Measurements from ENCODE around the gene ZDHHC14. TPM values are rescaled to one million over a fixed set of nuclear protein-coding genes. Genes with fewer than 3 reads are reported as not detected.

Gene ZDHHC14
- total RNA-seq, 2 donors from 2014 or later: 13.0 to 19.1 TPM

DNA sequence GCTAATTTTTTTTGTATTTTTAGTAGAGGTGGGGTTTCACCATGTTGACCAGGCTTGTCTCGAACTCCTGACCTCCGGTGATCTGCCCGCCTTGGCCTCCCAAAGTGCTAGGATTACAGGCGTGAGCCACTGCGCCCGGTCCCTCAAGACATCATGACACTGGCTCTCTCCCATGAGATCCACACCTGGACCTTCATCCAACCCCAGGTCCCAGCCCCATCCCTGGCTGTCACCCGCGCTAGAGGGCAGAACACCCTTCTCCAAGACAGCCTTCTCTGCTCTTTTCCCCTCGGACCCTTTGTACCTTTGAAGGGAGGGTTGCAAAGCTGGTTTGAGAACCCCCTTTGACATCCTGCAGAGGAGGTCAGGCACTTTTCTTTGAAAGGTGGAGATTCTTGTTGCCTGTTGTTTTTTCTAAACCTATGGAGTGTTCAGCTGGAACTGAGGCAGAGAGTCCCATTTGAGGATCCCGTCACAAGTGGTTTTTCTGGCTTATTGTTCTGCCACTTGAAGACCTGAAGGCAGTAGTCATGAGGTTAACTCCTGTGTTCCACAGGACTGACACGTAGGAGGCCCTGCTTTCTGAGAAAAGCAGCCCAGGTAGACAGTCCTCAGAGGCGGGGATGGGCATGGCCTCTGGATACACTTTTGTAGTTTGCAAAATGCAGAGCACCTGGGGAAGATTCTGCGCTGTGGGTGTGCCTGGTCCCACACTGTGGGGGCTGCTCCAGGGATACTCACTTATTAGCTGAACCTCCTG lies 270.9 kb downstream of the ZDHHC14 start:
- Histone ChIP-seq H3K27ac (no peak overlapping the region), H3K4me3 (no peak overlapping the region), H3K36me3 (peaks cover 6% of the 10 kb centered on the region), H3K4me1 (peaks cover 0 to 8% of the 10 kb centered on the region in 2 donors), H3K27me3 (no peaks in the 10 kb centered on the region), H3K9me3 (no peaks in the 10 kb centered on the region)
- TF ChIP-seq, protein P1, sequence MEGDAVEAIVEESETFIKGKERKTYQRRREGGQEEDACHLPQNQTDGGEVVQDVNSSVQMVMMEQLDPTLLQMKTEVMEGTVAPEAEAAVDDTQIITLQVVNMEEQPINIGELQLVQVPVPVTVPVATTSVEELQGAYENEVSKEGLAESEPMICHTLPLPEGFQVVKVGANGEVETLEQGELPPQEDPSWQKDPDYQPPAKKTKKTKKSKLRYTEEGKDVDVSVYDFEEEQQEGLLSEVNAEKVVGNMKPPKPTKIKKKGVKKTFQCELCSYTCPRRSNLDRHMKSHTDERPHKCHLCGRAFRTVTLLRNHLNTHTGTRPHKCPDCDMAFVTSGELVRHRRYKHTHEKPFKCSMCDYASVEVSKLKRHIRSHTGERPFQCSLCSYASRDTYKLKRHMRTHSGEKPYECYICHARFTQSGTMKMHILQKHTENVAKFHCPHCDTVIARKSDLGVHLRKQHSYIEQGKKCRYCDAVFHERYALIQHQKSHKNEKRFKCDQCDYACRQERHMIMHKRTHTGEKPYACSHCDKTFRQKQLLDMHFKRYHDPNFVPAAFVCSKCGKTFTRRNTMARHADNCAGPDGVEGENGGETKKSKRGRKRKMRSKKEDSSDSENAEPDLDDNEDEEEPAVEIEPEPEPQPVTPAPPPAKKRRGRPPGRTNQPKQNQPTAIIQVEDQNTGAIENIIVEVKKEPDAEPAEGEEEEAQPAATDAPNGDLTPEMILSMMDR (IDR thresholded peaks at IDR 0.05): no peak
- no peak for DNase-seq (ENCODE audit: low spot score)

DNA sequence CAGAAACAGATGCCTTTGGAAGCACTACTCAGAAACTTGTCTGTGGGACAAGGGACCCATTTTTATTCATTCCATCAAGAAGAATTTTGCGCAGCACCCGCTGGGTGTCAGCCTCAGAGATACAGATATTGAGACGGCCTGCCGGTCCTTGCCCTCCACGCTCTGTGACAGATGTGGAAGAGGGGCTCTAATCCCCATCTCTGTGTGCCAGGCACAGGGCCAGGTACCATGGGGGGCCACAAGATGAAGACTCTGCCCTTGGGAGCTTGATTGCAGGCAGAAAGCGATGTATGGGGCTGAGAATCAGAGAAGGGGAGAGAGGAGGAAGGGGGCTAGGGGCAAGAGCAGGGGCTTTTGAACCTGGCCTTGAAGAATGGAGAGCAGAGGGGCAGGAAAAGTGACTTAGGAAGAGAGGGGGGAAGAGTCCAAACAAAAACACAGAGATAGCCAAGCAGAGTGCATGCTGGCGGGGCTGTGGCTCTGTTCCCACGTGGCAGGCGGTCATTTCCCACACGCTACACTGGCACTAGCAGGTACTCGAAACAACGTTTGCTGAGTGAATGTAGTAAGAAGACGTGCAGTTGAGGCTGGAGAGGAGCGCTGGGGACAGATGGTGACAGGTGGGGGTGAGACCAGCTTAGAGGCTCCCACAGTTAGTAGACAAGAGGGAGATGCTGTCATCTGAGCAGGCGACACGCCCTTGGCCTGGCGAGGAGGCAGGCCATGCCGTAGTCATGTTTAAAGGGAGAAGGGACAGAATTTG lies 271.8 kb downstream of the ZDHHC14 start:
- H3K27me3 ChIP-seq: no peaks in the 10 kb centered on the region
- H3K36me3 ChIP-seq: peaks cover 6% of the 10 kb centered on the region
- DNase-seq (ENCODE audit: low spot score): no peak
- no peaks in the 10 kb centered on the region for H3K9me3 ChIP-seq
- TF ChIP-seq, protein P1 (IDR thresholded peaks at IDR 0.05): no peak
- H3K4me1 ChIP-seq: peaks cover 0 to 8% of the 10 kb centered on the region in 2 donors
- no peak overlapping the region for H3K4me3 ChIP-seq
- H3K27ac ChIP-seq: no peak overlapping the region

DNA sequence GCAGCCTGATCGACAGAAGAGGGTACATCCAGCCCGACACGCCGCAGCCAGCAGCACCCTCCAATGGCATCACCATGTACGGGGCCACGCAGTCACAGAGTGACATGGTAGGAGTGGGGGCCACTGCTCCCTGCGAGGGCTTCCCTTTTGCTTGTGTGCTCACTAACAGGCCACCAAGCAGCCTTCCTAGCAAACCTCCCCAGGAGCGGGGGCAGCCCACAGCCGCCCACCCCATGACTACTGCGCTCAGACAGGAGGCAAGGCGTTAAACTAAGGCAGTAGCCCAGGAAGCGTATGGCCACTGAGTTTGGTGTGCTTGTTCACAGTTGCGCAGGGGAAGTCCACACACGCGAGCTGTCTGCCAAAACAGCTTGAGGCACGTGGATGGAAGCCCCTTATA lies 272.5 kb downstream of the ZDHHC14 start:
- Histone ChIP-seq H3K27me3 (no peaks in the 10 kb centered on the region), H3K27ac (no peak overlapping the region), H3K9me3 (no peaks in the 10 kb centered on the region), H3K4me1 (peaks cover 0 to 8% of the 10 kb centered on the region in 2 donors), H3K36me3 (peaks cover 6% of the 10 kb centered on the region), H3K4me3 (no peak overlapping the region)
- TF ChIP-seq, protein P1 (IDR thresholded peaks at IDR 0.05): no peak
- DNase-seq (ENCODE audit: low spot score): no peak

DNA sequence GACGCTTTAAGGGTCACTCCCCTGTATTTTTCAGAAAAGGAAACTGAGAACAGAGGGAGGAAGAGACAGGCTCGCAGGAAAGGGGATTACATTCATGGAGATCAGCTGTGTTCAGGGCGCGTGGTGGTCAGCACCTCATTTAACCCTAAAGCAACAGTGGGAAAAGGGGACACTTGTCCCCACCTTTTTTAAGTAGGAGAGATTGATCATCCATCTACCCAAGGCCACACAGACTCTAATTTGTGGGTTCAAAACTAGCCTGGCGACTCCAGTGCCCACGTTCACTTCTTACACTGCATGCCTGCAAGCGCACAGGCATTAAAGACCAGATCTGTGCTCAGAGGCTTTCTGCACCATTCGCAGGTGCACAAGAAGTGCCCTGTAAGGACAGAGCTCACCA lies 274.1 kb downstream of the ZDHHC14 start:
- Histone ChIP-seq H3K4me1 (peaks cover 0 to 1% of the 10 kb centered on the region in 2 donors), H3K27ac (no peak overlapping the region), H3K9me3 (no peaks in the 10 kb centered on the region), H3K36me3 (peaks cover 6% of the 10 kb centered on the region), H3K4me3 (no peak overlapping the region), H3K27me3 (no peaks in the 10 kb centered on the region)
- TF ChIP-seq, protein P1 (IDR thresholded peaks at IDR 0.05): no peak
- no peak for DNase-seq (ENCODE audit: low spot score)

DNA sequence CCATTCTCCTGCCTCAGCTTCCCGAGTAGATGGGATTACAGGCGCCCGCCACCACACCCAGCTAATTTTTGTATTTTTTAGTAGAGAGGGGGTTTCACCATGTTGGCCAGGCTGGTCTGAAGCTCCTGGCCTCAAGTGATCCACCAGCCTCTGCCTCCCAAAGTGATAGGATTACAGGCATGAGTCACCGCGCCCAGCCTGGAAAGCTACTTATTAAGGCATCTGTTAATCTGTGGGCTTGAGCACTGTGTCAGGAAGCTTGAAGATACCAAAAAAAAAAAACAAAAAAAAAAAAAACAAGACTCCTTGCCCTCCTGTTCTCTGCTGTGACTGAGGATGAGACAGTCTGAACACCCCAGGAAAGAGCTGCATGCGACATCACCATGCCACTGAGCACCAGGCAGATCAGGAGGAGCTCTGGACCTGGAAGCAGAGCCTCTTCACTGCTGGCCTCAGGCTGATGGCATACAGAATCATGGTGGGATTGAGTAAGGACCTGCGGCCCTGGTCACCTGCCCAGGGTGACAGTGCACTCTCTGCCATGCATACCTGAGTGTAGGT lies 275.5 kb downstream of the ZDHHC14 start:
- DNase-seq (ENCODE audit: low spot score): no peak
- Histone ChIP-seq H3K27ac (no peak overlapping the region), H3K27me3 (no peaks in the 10 kb centered on the region), H3K9me3 (no peaks in the 10 kb centered on the region), H3K4me1 (no peaks in the 10 kb centered on the region), H3K4me3 (no peak overlapping the region), H3K36me3 (peaks cover 6% of the 10 kb centered on the region)
- TF ChIP-seq, protein P1 (IDR thresholded peaks at IDR 0.05): no peak
